NCI-H1092 treated with DMSO at 0.1 percent for 48 hours (cell line): ENCODE results near the gene FAM3D.

Experiments used
- DNase-seq: peaks from one replicate; lab custom pipeline; 2025; lab: John Stamatoyannopoulos, UW

The FAM3D gene

DNA sequence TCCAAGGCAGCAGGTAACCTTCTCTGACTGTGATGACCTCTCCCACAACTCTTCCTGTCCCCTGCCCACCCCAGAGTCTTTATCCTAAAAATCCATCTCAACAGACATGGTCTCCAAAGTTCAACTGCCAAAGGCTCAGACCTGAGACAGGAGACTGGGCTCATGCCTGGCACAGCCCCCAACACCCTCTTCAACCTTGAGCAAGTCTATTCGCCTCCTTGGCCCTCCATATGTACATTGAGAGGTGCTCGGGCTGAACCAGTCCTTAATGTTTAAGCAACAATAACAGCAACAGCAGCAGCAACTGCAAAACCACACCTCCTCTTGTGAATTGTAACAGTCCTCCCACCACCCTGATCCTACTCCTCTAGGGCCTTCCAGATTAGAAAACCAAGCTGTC is 9.9 kb downstream of the FAM3D start:
- no peak for DNase-seq

DNA sequence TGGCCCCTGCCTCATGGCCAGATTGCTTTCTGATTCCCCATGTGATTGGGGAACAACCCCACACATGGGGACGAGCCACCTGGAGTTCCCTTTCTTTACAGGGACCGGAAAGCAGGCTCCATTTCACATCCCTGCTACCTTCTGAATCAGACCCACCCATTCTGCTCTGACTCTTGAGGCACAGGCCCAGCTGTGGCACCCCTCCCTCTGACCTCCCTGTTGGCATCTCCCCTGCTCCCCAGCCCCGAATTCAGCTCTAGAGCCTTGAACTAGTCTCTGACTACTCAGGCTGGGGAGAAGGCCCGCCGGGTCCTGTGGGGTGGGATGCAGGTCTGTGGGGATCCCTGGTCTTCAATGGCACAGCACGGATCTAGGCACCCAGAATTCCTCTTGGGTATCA is 12.1 kb downstream of the FAM3D start:
- no peak for DNase-seq

DNA sequence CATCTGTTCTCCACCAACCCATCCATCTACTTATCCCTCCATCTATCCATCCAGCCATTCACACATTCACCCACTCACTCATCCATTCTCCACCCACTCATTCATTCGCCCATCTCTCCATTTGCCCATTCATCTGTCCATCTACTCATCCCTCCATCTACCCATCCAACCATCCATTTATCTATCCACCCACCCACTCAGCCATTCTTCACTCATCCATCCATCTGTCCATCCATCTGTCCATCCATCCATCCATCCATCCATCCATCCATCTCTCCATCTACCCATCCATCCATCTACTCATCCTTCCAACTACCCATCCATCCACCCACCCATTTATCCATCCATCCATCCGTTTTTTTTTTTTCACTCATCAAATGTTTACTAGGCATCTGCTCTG is 13.9 kb downstream of the FAM3D start:
- DNase-seq = no peak

DNA sequence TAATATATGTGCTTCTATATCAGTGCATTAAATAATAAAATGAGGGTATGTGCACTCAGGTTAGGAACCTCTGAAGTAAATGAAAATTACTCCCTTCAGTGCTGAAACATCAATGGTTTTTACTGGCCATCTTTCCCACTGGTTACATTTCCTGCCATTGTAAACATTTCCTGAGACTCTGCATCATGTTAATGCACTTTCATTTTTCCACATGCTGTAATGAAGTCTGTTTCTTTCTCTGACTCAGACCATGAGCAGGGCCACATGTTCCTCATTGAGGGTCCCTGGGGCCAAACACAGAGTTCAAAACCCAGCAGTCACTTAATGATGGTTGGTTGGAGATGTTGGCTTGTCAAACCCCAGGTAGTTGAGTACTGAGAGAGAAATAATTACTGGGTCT is 15.3 kb downstream of the FAM3D start:
- no peak for DNase-seq

DNA sequence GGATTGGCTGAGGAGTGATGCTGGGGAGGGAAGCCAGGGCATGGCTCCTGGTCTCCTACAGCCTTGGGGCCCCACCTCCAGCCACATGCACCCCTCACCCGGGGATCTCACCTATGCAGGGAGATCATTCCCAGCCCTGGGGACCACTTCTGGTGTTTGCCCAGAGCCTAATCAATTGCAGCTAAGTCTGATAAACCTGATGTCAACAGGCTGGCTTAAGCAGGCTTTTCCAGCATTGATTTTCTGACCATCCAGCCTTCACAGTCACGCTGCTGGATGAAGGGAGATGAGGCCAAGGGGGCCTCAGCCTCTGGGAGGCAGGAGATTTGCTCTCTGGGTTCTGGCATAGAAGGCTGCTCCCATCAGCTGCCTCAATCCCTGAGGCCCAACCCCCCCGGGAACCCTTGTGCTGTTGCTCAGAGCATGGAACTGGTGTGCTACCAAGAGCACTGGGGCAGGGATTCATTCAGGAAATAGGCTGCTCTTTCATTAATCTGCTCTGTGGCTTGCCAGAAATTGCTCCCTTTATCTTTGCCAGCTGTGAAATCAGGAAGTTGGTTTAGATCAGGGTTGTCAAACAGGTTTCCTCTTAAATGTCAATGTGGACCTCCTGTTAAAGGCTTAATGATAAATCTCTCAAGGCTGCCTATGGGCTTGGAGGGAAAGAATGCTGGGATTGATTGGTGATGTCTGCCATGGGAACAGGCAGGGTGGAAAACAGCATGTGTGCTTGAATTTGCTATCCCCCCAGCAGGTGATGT is 19.0 kb downstream of the FAM3D start:
- no peak for DNase-seq

DNA sequence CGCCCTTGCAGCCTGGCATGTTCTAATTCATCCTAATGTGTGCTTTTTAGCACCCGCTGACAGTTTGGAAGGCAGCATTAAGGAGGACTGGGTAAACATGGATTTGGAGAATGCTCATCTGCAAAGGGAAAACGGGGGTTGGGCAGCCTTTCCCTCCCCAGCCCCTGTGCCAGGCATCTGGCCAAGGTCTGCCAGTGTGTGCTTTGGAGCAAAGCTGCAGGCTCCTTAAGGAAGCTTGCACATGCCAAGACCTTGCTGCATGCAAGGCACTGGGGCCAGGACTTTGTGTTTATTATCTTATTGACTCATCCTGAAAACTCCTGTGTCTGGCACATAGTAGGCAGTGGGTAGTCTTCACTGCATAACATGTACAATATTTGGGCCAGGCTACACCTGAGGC is 20.1 kb downstream of the FAM3D start:
- DNase-seq = peak; percentile 5

DNA sequence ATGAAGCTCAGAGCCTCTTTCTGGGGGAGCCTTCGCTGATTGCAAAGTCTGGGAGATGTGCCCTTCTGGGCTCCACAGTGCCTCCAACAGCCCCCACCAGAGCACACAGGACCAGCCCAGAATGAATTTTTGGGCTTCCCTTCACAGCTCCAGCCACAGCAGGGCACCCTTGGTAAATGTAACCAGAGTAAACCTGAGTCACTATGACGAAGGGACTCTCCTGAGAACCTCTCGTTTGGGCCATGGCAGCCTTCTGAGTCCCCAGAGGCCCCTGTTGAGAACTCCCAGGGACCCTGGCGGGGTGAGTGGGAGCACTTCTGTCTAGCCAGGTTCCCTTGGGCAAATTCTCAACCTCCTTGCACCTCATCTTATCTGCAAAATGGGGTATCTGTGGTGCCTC is 20.8 kb downstream of the FAM3D start:
- no peak for DNase-seq

DNA sequence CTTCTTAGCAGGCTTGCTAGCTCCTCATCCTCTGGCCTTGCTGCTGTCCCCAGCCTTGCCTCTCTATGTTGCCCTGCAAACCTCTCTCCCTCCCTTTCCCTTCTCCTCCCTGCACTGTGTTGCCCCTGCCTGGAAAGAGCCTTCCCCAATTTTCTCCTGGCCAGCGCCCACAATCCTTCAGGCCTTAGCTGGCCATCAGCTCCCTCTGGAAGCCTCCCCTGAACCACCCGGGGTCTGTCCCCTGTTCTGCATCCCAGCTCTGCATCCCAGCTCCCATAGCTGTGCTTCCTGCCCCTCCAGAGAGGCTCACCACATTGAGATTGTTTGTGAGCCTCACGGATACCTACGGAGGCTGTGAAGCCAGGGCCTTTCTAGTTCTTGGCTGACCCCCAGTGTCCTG is 23.7 kb downstream of the FAM3D start:
- DNase-seq = no peak

DNA sequence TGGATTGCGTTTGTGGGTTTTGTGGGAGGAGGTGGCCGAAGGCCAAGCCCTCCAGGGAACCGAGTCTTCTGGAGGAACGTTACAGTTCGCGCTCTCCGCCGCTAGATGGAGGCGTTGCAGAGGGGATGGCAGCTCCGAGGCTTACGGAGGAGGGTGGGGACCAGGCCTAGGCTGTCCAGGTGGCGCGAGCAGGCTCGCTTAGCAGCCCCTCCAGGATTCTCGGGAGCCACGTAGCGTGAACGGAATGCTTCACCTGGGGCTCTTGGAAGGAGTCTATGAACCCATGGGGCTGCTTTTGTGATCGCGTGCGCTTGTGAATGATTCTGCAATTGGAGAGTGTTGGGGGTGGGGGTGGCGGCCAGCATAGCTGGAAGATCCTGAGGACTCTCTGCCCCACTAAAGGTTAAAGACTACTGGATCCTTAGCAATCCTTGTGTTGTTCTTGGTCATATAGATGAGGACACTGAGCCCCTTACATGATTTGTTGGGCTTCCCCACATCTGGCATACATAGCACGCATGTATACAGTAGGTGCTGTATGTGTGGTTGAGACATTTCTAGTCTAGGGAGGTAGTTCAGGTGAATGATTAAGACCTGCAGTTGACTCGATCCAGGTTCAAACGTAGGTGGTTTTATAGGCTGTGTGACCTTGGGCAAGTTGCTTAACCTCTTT is 25.7 kb downstream of the FAM3D start:
- peak; percentile 50 for DNase-seq

DNA sequence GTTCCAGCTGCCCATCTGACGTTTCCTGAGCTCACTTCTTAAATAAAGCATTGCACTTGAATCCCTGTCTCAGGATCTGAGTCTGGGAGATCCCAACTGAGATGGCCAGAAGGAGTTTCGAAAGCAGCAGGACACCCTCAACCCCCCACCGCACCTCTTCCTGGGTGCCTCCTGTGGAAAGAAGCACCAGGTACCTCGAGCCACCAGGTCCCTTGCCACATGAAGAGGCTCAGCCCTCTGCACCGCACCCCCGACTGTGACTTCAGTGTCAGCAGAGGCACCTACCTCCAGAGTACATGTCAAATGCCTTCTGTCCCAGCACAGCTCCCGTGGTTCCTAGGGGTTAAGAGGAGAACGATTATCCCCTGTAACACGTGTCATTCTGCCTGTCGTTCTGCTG is 26.7 kb downstream of the FAM3D start:
- DNase-seq = no peak

DNA sequence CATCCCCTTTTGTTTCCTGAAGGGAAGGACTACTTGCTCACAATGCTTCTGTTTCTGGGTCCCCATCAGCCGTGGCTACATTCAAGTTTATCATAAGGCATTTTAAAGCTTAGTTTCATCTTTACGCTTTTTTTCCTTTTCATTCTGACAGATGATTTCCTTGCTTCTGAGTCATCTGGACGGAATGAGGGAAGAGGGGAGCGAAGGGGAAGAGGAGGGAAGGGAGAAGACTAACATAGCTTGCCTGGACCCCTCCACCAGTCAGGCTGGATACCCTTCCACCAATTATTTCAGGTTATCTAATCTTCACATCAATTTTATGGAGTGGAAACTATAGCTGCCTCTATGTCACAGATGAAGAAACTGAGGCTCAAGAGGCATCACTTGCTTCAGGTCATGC is 27.6 kb downstream of the FAM3D start:
- no peak for DNase-seq

DNA sequence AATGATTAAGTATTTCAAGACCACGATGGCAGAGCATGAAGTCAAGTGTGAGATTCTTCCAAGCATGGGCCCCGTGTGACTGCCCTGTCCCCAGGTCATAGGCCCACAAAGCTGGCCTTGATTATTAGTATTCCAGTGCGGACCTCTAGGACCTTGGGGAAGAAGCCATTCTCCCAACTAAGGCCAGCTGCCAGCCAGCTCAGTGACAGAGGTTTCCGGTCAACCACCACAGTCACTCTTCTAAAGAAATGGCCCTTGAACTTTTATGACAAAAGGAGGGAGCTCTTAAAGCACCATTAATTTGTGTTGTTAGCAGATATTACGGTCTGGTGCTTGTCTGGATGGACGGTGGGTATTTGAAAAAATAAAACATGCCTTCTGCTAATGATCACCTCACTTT is 28.0 kb downstream of the FAM3D start:
- no peak for DNase-seq

DNA sequence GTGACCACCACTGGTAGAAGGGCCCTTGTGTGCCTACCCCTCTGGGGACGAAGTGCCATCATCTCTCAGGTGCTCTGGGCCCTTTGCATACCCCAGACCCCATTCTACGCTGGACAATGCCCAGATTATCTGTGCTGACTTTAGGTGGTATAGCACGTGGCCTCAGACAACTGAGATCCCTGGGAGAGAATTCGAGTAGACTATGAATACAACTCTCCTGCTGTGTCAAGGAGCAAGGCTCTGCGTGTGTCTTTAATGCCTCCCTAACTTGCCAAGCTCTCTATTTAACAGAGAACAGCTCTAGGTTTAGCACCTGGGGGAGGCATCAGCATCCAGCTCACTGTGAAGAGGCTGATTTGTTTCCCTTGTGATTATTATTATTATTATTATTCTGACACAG is 29.1 kb downstream of the FAM3D start:
- DNase-seq = no peak

DNA sequence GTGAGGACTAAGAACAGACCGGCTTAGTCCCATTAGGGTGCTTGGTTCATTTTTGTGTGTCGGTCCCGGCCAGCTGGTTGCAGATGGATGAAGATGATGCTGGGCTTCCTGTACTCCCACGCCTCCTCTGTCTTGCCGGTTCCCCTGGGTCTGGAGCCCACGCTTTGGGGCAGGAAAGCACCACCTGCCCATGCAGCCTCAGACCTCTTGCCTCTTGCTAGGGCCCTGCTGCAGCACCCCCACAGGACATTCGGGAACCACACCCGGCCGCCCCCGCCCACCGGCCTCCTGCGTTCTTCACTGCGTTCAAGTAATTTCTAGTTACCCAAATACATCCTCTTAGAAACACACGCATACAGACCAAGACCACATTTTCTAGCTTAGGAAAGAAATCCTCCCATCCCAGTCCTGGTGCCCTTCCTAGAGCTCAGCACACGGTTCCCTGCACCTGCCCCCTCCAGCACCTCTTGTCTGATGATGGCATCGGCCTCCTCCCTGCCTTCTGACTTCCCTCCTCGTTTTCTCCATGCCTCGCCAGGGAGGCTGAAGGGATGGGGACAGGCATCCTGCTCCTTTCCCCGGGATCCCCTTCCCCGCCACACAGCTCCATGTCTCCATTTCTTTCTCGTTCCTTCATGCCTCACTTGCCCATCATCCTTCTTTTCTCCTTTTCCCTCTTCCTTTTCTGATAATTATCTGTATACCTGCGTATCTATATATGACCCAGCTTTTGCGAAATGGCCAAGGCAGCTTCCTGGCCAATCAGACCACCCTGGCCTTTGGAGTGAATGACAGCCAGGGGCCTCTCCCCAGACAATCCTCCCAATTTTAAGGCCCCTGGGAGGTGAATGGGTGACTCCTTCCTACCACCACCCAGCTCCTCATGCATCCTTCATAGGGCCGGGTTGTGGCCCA is 30.9 kb downstream of the FAM3D start:
- no peak for DNase-seq

DNA sequence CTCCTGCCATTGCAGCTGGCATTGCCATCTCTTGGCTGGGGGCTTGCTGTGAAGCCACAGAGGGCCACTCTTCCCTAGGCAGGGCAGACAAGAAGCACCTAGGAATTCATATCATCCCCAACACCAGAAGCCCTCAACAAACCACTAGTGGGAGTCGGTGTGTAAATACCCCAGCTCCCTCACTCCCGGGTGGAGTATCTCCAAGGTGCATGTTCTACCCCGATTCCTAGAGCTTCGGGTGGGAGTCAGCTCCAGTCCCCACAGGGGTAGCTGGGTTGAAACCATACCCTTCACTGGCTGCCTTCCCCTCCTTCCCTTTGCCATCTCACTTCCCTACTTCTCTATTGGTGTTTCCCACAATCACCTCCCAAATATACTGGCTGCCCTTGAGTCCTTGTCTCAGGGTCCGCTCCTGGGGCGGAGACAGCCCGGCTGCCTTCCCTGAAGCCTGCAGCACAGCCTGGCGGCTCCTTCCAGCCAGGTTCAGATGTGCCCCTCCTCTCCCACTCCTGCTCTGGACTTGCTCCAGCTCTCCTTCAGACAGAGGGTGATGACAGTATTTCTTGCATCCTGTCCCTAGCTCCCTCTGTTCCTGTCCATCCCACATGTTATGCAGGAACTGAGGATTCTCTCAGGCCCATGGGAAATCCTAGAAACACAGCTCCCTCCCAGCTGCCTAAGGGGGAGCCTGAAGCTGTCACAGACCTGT is 33.3 kb downstream of the FAM3D start:
- DNase-seq = no peak

DNA sequence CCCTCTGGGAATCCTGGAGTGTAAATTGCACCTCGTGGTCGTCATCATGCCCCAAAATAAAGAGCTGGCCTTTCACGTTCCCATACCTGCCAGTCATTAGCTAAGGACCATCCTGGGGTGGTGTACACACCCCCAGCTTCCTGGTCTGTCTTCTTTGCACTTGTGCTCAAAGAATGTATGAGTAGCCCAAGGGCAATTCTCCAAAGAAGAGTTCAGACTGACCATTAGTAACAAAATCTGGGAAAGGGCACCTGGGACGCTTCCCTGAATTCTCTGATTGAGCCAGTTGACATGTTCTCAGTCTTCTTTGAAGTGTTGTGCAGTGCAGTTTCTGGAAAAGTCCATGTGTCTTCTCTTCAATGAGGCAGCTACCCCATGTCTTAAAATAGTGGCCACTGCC is 34.8 kb downstream of the FAM3D start:
- DNase-seq = no peak

DNA sequence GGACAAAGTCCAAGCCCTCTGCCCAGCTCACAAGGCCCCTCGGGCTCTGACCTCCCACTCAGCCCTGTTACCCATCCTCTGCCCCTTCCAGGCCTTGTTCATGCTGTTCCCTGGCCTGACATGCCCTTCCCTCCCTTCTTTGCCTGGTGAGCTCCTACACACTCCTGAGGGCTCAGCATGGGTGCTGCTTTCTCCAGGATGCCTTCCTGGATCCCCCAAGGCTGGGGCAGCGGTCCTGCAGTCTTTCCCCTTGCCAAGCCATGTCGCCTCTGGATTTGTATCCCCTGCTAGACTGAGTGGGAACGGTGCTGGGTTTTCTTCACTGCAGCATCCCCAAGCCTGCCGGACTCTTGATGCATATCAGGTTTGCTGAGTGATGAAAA is 35.9 kb downstream of the FAM3D start:
- no peak for DNase-seq

DNA sequence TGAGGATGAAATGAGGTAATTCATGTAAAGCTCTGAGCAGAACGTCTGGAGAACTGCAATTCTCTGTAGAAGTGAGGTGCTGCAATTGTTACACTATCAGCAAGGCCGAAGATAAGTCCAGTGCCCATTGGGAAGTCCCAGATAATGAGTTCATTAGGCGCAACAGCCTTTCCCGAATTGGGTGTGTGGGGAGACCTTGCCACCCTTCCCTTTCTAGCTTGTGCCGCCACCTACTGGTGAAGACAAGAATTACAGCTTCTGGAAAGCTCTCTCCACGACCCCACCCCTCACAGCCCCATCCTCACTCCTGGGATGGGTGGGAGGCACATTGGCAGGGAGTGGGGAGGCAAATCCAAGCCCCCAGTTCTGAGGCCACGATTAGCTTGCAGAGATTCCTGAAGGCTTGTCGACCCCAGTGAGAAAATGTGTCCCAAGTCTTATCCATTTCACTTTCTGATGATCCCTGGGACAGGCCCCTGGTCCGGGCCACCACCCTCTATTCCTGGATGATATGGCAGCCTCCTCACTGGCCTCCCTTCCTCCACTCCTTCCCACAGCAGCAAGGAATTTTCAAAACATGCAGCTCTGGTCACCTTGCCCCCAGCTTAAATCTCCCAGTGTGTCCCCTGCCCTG is 36.4 kb downstream of the FAM3D start:
- peak; percentile 38 for DNase-seq

DNA sequence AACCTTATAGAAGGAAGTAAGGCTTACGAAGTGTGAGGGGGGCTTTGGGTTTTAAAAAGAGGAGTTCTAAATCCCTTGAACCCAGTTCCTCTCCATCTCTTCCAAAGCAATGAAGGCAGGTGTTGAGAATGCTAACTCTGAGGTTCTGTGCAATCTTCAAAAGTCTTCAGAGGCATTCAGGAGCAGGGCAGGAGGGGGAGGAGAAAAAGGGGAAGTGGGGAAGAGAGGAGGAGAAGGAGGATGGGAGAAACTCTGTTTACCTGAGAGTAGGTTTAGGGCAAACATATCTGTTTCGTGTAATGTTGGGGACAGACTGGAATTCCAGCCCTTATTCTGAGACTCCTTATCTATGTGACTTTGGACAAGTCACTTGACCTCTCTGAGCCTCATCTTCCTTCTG is 36.9 kb downstream of the FAM3D start:
- DNase-seq = no peak

DNA sequence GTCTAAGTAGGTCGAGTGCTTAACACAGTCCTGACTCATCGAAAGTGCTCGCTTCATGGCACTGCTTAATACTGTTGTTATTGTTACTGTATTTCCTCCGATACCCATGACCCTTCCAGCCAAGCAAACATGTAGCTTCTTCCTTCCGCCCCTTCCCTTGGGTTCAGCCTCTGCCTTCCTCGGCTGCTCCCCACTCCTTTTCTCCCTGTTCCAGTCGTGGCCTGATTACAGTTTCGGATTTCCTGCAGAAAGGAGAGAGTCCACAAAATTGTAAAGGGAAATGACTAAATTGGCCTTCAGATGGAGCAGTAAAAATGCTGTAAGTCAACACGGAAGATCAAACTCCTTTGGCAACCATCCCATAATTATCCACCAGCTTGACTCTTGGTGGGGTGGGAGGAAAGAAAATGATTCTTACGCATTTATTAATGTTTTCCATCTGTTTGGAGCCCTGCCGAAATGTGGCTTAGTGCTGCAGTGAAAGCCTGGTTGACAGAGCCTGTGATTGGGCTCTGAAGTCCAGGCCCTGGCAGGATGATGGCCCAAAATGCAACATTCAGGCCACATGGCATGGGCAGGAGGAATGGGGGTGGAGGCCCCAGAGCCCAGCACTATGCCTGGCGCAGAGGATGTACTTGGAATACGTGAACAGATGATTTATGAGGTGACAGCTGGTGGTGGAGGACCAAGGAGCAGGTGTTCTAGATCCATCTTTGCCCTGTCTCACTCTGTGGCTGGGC is 37.6 kb downstream of the FAM3D start:
- DNase-seq = peak; percentile 33

DNA sequence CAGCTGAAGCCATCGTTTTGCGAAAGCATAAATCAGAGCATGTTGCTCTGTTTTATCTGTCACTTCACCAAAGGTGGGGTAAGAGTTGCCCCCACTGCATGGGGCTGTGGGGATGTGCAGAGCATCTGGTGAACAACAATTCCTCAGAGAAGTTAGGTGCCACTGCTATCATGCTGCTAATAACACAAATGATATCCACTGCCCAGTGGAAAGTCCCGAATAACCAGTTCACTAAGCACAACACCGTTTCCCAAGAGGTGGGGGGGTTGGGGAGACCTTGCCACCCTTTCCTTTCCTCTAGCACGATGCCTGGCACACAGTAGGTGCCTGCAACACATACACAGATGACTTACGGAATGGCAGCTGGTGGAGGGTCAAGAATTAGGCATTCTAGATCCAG is 38.6 kb downstream of the FAM3D start:
- DNase-seq = no peak
